Epithelial cell of proximal tubule (primary cell): ENCODE measurements around the gene CT55. TPM values are rescaled to one million over a fixed set of nuclear protein-coding genes. Genes with fewer than 3 reads are reported as not detected.

ENCODE experiments used
- DNase-seq: peaks from one replicate; pipeline ENCODE4 v3.0.0-alpha.2; 2011; ENCODE audit warnings: low read depth
- H3K4me3 ChIP-seq: 2 replicates; pipeline ENCODE4 v1.5.1; 2011; ENCODE audit warnings: low read depth, mild to moderate bottlenecking, low read length
- total RNA-seq: library from RNA; depleted of rRNA; stranded (reverse); fragments of >200 nt; gene quantifications from 2 replicates; pipeline ENCODE4 v1.2.3, GENCODE V29; 2015
- TF ChIP-seq, protein P1 (sequence below): conservative IDR thresholded peaks from 2 replicates; pipeline ENCODE4 v1.5.1; 2012; ENCODE audit warnings: low read depth, mild to moderate bottlenecking, low read length

Gene CT55
- total RNA-seq, 1 donor from 2014 or later: not detected

DNA sequence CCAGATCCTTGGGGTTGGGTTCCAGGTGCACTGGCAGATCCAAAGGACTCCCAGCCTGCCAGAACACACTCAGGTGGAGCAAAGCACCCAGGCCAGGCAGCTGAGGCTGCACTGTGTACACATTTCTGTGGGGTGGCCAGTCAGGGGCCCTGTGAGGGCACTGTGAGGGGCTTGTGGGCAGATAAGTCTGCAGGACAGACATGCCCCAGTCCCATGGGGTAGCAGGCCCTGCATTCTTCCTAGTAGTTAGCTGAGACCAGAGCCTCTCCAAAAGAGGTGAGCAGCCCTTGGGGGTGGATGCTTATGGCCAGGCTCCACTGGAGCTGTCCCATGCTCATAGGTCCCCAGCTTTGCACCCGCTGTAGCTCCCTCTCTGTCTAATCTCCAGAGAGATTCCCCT, 58.5 kb downstream of the CT55 start:
- DNase-seq: no peak
- H3K4me3 ChIP-seq: no peak overlapping the region
- TF ChIP-seq, protein P1, sequence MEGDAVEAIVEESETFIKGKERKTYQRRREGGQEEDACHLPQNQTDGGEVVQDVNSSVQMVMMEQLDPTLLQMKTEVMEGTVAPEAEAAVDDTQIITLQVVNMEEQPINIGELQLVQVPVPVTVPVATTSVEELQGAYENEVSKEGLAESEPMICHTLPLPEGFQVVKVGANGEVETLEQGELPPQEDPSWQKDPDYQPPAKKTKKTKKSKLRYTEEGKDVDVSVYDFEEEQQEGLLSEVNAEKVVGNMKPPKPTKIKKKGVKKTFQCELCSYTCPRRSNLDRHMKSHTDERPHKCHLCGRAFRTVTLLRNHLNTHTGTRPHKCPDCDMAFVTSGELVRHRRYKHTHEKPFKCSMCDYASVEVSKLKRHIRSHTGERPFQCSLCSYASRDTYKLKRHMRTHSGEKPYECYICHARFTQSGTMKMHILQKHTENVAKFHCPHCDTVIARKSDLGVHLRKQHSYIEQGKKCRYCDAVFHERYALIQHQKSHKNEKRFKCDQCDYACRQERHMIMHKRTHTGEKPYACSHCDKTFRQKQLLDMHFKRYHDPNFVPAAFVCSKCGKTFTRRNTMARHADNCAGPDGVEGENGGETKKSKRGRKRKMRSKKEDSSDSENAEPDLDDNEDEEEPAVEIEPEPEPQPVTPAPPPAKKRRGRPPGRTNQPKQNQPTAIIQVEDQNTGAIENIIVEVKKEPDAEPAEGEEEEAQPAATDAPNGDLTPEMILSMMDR: no peak

DNA sequence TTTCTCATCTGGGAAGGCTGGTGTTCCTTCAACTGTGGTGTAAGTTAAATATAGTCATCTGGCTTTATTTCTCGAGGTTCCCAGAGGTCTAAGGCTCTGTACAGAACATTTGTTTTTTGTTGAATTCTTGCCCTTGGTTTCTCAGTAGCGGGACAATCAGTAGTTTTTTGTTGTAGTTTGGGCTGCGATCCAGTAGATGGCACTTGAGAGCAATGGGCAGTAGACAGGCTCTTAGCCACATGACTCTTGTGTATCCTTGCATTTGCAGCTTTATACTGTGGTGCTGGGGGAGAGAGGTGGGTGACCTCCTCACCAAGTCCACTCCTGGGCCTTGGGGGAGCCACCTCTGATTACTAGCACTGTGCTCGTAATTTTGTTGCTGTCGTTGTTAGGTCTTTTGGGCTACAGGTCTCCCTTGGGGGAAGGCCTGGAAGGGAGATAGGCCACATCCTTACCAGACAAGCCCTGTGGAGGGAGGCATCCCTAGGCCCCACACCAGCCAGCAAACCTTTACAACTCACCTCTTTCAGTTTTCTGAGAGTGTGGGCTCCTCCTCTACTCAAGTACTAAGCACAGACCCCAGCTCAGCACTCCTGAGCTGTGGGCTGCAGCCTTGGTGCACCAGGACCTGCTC, 59.0 kb downstream of the CT55 start:
- H3K4me3 ChIP-seq: no peak overlapping the region
- TF ChIP-seq, protein P1: peak; percentile 67
- DNase-seq: no peak

DNA sequence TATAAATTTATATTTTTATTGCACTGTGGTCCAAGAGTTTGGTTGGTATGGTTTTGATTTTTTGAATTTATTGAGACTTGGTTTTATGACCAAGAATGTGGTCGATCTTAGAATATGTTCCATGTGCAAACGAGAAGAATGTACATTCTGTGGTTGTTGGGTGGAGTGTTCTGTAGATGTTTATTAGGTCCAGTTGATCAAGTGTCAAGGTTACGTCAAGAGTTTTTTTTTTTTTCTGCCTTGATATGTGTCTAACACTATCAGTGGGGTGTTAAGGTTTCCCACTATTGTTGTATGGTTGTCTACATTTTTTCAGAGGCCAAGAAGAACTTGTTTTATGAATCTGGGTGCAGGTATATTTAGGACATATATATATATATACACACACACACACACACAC, 61.6 kb downstream of the CT55 start:
- TF ChIP-seq, protein P1: no peak
- no peak for DNase-seq
- no peak overlapping the region for H3K4me3 ChIP-seq

Other genes starting within 250 kb of the CT55 start
- gene SMIM10, start 180.4 kb downstream of the CT55 start, total RNA-seq: 2.5 and 5.5 TPM in 2 replicates
- gene RTL8B, start 148.9 kb downstream of the CT55 start, total RNA-seq: 9.3 and 13.2 TPM in 2 replicates
- 87.6 and 148 TPM in 2 replicates for gene RTL8C, start 139.0 kb downstream of the CT55 start, total RNA-seq
- gene RTL8A, start 119.3 kb downstream of the CT55 start, total RNA-seq: 23.8 and 40.1 TPM in 2 replicates
- 1.1 and 1.3 TPM in 2 replicates for gene SMIM10L2B, start 72.7 kb downstream of the CT55 start, total RNA-seq
- gene ETDB, start 50.9 kb downstream of the CT55 start, total RNA-seq: not detected in 2 replicates
- gene ETDA, start 80.7 kb upstream of the CT55 start, total RNA-seq: not detected in 2 replicates
- not detected in 2 replicates for gene ETDC, start 138.1 kb upstream of the CT55 start, total RNA-seq
- gene ZNF75D, start 172.7 kb upstream of the CT55 start, total RNA-seq: 2.5 and 4.7 TPM in 2 replicates
- gene ZNF449, start 173.4 kb upstream of the CT55 start, total RNA-seq: 3.5 and 4.5 TPM in 2 replicates